ENCODE data around the gene HEYL.

Gene HEYL

GRCh38 chr1:39639305-39640130 is at the start of gene HEYL:
HEYL (minus strand) TSS chr1:39639643; CDS start chr1:39639625, 18 bp downstream.
- DNase-seq (ENCODE audit: low read depth in 2 of 2), result peak; percentile 61 to 74

- no peak for DNase-seq (ENCODE audit: low read depth in 2 of 2)
These were observed 49.8 kb upstream of the HEYL start for GRCh38 chr1:39689214-39689613.

GRCh38 chr1:39688706-39689105 is 49.3 kb upstream of the HEYL start:
- DNase-seq (ENCODE audit: low read depth in 2 of 2), result no peak

- no peak for DNase-seq (ENCODE audit: low read depth in 2 of 2)
These were observed 47.8 kb upstream of the HEYL start for GRCh38 chr1:39687243-39687642.

- no peak for DNase-seq (ENCODE audit: low read depth in 2 of 2)
These were observed 45.6 kb upstream of the HEYL start for GRCh38 chr1:39685071-39685470.

- DNase-seq (ENCODE audit: low read depth in 2 of 2), result no peak
These were observed 44.8 kb upstream of the HEYL start for GRCh38 chr1:39684313-39684664.

GRCh38 chr1:39683591-39684312 is 44.3 kb upstream of the HEYL start:
- DNase-seq (ENCODE audit: low read depth in 2 of 2), result no peak

- DNase-seq (ENCODE audit: low read depth in 2 of 2), result no peak
These were observed 42.6 kb upstream of the HEYL start for GRCh38 chr1:39681999-39682398.

- no peak for DNase-seq (ENCODE audit: low read depth in 2 of 2)
These were observed 41.9 kb upstream of the HEYL start for GRCh38 chr1:39681294-39681693.

GRCh38 chr1:39680751-39681150 is 41.3 kb upstream of the HEYL start:
- no peak for DNase-seq (ENCODE audit: low read depth in 2 of 2)

- no peak for DNase-seq (ENCODE audit: low read depth in 2 of 2)
These were observed 40.4 kb upstream of the HEYL start for GRCh38 chr1:39679821-39680220.

GRCh38 chr1:39678889-39679288 is 39.4 kb upstream of the HEYL start:
- DNase-seq (ENCODE audit: low read depth in 2 of 2), result no peak

- DNase-seq (ENCODE audit: low read depth in 2 of 2), result no peak
These were observed 38.2 kb upstream of the HEYL start for GRCh38 chr1:39677645-39678044.

- DNase-seq (ENCODE audit: low read depth in 2 of 2), result no peak
These were observed 37.6 kb upstream of the HEYL start for GRCh38 chr1:39676948-39677548.

- DNase-seq (ENCODE audit: low read depth in 2 of 2), result no peak
These were observed 35.8 kb upstream of the HEYL start for GRCh38 chr1:39675220-39675619.

- DNase-seq (ENCODE audit: low read depth in 2 of 2), result no peak
These were observed 33.8 kb upstream of the HEYL start for GRCh38 chr1:39673215-39673614.

- DNase-seq (ENCODE audit: low read depth in 2 of 2), result no peak
These were observed 33.1 kb upstream of the HEYL start for GRCh38 chr1:39672551-39672947.

GRCh38 chr1:39671793-39672550 is 32.5 kb upstream of the HEYL start, which contains the start of gene NT5C1A:
NT5C1A (minus strand) TSS chr1:39672107; CDS start chr1:39672038, 69 bp downstream.
- no peak for DNase-seq (ENCODE audit: low read depth in 2 of 2)

GRCh38 chr1:39671433-39671792 is 32.0 kb upstream of the HEYL start:
- no peak for DNase-seq (ENCODE audit: low read depth in 2 of 2)

GRCh38 chr1:39670689-39671088 is 31.2 kb upstream of the HEYL start:
- DNase-seq (ENCODE audit: low read depth in 2 of 2), result no peak

GRCh38 chr1:39668894-39669293 is 29.5 kb upstream of the HEYL start:
- no peak for DNase-seq (ENCODE audit: low read depth in 2 of 2)

- no peak for DNase-seq (ENCODE audit: low read depth in 2 of 2)
These were observed 28.7 kb upstream of the HEYL start for GRCh38 chr1:39668111-39668510.

All from stimulated activated CD8-positive, alpha-beta memory T cell treated with anti-CD3 and anti-CD28 coated beads, Interleukin-2, amount 100 ng/mL, for 48 hours (primary cell).